ENCODE results near the gene PALS2.

- TF ChIP-seq POLR2A (IDR thresholded peaks at IDR 0.05; ENCODE audit: low read length), result no peak
- no peak for TF ChIP-seq GATA1 (IDR thresholded peaks at IDR 0.05; ENCODE audit: low read depth, low read length)
Observed at GRCh38 chr7:24560772-24561171, 12.5 kb upstream of the PALS2 start.

Measured in erythroblast (primary cell).